HT1080 (cell line): ENCODE measurements around the gene IL17D. TPM values are rescaled to one million over a fixed set of nuclear protein-coding genes. Genes with fewer than 3 reads are reported as not detected.
"Not testable (repeated sequence)": the region's sequence is repeated elsewhere in the genome, so short reads cannot be mapped to it uniquely, and the experiment has no call there.

ENCODE experiments used
- DNase-seq: peaks from one replicate; pipeline ENCODE4 v3.0.0-alpha.2; 2015; ENCODE audit warnings: low read depth
- total RNA-seq: library from RNA; depleted of rRNA; stranded (reverse); fragments of >200 nt; shearing (Covaris generic); gene quantifications from 2 replicates; pipeline ENCODE4 v1.2.3, GENCODE V29; 2014

Gene IL17D
- total RNA-seq, 1 experiment from 2014 or later = 1.8 TPM

DNA sequence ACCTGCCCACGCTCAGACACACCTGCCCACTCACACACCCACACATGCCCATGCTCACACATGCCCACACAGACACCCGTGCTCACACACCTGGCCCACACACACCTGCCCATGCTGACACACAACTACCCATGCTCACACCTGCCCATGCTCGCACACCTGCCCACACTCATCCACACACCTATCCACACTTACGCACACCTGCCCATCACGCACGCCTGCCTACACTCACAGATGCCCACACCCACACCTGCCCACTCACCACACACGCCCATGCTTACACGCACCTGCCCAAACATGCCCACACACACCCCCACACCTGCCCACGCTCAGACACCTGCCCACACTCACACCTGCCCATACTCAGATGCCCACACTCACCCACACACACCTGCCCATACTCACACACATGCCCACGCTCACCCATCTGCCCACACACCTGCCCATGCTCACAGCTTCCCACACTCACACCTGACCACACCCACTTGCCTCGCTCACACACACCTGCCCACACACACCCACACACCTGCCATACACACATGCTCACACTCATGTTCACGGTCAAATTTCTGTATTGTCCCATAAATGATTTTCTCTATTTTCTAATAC, 15.6 kb downstream of the IL17D start:
- DNase-seq = no peak

DNA sequence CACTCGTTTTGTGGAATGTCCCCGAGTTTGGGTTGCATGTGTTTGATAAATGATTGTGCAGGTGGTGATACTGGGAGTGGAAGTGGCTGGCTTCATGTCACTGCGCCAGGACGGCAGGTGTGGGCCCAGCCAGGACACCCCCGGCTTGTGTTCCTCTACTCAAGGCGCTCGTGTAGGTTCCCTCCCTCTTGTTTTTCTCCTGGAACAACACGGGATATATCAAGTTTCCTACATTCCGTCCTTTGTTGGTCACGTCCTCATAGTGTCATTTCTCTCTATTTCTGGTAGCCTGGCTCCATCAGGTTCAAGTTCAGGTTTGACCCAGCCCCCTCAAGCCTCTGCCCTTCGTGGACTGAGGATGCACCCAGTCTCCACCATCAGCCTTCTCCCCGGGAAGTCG, 16.3 kb downstream of the IL17D start:
- DNase-seq = no peak

DNA sequence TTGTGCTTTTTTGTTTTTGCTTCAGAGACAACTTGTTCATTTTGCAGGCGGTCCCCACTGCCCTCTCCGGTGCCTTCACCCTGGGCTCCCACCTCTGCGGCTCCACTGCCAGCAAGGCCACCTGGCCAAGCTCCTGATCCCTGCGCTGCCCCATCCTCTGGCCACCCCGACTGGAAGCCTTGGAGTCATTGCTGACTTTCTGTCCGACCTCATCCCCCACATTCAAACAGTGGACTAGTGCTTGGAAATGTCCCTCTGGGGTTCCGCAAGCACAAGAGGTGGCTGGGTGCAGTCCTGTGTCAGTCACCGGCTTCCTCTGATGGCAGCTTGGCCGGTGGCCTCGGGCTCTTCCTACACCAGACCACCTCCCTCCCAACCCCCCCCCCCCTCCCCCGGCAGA, 17.0 kb downstream of the IL17D start:
- DNase-seq = no peak

DNA sequence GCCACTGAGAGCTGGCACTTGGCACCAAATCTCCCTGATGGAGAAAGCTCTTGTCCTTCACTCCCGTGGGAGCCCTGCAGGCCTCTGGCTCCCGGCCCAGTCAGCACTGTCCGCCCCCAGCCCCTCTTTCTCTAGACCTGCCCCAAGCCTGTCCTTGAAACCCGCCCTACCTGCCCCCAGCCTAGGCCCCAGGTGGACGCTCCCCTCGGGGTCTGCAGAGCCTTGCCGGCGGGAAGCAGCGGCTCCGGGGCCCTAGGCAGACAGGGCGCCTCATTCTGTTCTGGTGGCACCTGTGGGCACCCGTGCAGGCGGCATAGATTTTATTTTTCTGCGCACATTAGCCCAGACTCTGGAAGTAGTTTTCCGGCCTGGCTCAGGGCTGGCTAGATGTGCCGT, 17.6 kb downstream of the IL17D start:
- no peak for DNase-seq

DNA sequence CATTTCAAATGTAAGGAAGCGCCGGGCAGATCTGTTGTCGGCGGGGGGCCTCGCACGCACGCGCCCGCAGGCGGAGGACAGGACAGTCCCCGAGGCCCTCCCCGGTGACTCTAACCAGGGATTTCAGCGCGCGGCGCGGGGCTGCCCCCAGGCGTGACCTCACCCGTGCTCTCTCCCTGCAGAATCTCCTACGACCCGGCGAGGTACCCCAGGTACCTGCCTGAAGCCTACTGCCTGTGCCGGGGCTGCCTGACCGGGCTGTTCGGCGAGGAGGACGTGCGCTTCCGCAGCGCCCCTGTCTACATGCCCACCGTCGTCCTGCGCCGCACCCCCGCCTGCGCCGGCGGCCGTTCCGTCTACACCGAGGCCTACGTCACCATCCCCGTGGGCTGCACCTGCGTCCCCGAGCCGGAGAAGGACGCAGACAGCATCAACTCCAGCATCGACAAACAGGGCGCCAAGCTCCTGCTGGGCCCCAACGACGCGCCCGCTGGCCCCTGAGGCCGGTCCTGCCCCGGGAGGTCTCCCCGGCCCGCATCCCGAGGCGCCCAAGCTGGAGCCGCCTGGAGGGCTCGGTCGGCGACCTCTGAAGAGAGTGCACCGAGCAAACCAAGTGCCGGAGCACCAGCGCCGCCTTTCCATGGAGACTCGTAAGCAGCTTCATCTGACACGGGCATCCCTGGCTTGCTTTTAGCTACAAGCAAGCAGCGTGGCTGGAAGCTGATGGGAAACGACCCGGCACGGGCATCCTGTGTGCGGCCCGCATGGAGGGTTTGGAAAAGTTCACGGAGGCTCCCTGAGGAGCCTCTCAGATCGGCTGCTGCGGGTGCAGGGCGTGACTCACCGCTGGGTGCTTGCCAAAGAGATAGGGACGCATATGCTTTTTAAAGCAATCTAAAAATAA, 18.2 kb downstream of the IL17D start:
- DNase-seq = no peak

DNA sequence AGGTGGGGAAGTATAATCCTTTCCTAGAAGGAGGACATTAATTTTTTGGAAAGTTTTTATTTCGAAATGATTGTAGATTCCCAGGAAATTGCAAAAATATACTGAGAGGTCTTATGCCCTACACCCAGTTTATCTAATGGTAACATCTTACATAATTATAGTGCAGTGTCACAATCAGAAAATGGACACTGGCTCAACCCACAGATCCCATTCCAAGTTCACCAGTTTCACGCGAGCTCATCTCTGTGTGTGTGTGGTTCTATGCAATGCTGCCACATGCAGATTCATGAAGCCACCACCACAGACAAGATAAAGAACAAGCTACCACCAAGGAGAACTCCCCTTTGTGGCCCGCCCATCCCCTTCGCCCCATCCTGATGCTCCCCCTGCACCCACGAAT, 24.4 kb downstream of the IL17D start:
- DNase-seq = no peak

DNA sequence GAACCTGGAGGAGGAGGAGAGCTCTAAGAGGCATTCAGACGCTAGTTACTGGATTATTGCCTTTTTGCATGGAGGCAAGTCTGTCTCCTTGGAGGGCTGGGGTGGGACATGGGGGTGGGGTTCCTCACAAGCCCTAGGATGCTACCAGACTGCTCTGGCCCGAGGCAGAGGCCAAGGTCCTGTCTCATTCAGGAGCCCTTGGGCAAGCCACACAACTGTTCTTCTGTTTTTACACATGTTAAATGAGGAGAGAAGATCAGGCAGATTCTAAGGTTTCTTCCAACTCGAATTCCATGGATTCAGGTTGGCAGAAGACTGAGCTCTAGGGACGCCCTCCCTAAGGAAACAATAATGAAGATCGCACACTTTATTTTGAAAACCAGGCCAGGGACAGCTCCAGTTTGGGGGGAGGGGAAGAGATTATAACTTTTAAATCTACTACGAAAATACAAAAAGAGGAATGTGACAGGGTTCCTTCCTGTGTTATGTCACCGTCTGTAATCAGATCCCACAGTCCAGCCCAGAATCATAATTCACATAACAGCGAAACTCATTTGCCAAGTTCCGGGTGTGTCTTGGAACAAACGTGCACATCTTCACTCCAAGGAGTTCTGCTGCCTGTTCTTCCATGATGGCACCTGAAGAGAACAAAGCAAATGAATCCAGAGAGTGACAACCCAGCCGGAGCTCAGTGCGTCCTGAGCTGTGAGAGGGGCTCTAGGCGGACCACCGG, 25.2 kb downstream of the IL17D start:
- no peak for DNase-seq

DNA sequence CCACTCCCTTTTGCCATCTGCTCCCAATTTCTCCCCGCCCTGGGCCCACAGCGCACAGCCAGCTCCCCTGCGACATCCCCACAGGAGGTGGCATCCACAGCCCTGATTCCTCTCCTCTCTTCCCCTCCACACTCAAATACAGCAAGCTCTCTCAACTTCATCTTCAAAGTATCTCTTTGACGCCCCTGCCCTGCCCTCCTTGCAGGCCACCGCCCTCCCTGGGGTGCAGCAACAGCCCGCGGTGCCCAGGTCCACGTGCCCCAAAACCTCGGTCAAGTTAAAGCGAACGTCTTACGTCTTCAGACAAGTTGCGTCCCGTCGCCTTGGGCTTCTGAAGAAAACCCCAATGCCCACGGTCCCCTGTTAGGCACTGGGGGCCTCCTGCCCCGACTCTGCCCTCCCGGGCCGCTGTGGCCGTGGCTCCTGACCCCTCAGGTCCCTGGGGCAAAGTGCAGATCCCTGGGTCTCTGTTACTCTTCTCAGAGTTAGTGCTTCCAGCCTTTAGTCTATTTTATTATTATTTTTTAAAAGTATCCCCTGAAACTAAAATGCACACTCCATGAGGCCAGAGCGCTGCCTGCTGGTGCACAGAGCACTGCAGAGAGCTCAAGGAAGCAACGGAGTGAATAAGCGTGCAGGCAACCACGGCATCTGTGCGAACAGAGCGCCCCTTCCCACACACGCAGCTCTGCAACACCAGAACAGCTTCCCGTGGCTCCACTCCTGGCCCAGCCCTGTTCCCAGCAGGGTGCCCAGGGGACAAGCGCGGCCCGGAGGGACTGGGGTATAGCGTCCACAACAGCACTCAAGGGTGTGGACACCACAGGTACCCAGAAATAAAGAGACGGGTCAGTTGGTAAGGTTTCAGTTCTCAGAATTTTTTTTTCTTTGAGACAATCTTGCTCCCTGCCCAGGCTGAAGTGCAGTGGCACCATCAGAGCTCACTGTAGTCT, 26.4 kb downstream of the IL17D start:
- no peak for DNase-seq

DNA sequence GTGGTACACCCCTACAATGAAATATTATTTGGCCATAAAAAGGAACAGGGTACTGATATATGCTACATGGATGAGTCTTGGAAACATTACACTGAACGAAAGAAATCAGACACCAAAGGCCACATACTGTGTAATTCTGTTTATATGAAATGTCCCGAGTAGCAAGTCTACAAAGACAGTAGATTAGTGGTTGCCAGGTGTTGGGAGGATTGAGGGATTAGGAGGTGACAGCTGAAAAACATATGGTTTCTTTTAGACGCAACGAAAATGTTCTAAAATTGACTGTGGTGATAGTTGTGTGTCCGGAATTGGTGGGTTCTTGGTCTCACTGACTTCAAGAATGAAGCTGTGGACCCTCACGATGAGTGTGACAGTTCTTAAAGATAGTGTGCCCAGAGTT, 35.1 kb downstream of the IL17D start:
- no peak for DNase-seq

DNA sequence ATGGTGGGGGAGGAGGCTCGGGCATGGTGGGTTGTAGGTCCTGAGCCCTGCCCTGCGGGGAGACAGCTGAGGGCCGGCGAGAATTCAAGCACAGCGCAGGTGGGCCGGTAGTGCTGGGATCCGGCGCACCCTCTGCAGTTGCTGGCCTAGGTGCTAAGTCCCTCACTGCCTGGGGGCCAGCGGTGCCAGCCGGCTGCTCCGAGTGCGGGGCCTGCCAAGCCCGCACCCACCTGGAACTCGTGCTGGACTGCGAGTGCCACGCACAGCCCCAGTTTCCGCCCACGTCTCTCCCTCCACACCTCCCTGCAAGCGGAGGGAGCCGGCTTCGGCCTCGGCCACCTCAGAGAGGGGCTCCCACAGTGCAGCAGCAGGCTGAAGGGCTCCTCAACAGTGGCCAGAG, 36.5 kb downstream of the IL17D start:
- no peak for DNase-seq

DNA sequence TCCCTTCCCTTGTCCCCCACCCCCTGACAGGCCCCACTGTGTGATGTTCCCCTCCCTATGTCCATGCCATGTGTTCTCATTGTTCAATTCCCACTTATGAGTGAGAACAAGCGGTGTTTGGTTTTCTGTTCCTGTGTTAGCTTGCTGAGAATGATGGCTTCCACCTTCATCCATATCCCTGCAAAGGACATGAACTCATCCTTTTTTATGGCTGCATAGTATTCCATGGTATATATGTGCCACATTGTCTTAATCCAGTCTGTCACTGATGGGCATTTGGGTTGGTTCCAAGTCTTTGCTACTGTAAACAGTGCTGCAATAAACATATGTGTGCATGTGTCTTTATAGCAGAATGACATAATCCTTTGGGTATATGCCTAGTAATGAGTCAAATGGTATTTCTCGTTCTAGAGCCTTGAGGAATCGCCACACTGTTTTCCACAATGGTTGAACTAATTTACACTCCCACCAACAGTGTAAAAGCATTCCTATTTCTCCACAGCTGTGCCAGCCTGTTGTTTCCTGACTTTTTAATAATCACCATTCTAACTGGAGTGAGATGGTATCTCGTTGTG, 40.4 kb downstream of the IL17D start:
- DNase-seq = not testable (repeated sequence)

DNA sequence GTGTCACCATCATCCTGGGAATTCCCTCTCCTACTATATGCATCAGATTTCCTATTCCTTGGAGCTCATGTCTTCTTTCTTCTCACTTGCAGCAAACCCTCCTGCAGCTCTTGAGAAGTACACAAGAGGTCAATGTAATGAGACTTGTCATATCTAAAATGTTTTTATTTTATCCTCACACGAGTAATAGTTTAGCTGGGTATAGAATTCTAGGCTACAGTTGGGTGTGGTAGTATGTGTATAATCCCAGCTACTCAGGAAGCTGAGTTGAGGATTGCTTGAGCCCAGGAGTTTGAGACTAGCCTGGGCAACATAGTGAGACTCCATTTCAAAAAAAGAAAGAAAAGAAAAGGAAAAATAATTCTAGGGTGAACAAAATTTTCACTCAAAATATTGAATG, 45.9 kb downstream of the IL17D start:
- no peak for DNase-seq

DNA sequence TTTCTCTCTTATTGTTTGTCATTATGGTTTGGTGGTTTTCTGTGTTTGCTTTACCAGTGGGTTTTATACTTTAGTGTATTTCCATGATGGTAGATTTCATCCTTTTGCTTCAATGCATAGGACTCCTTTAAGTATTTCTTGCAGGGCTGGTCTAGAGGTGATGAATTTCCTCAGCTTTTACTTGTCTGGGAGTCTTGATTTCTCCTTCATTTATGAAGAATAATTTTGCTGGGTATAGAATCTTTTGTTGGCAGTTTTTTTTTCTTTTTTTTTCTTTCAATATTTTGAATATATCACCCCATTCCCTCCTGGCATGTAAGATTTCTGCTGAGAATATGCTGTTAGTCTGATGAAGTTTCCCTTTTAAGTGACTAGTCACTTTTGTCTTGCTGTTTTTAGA, 50.5 kb downstream of the IL17D start:
- DNase-seq = no peak

DNA sequence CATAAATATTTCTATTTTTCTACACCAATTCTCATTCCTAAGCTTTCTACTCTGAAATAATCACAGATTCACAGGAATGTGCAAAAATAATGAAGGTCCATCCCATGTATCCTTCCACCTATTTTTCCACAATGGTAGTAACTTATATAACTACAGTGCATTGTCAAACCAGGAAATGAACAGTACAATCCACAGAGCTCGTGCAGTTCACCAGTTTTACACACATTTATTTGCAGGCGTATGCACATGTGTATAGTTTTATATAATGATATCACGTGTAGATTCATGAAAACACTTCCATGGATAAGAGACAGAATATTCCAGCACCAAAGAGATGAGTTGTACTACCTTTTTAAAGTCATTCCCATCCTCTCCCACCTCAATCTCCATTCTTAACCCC, 57.4 kb downstream of the IL17D start:
- no peak for DNase-seq

DNA sequence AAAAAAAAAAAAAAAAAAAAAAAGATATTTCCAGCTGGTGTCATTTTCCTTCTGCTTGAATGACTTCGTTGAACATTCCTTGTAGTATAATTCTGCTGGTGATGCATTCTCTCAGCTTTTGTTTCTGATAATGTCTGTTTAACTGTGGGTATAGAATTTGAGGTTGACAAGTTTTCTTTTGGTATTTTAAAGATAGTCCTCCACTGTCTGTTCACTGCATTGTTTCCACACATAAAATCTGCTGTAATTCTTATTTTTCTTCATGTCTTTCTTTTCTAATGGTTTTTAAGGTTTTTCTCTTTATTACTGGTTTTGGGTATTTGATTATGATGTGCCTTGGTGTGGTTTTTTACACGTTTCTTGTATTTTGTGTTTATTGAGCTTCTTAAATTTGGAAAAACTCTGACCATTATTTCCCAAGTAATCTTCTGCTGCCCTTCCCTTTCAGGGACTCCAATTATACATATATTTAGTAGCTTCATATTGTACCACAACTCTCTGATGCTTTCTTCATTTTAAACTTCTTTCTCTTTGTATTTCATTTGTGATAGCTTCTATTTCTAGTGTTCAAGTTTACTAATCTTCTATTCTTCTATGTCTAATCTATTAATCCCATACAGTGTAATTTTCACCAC, 63.9 kb downstream of the IL17D start:
- no peak for DNase-seq

DNA sequence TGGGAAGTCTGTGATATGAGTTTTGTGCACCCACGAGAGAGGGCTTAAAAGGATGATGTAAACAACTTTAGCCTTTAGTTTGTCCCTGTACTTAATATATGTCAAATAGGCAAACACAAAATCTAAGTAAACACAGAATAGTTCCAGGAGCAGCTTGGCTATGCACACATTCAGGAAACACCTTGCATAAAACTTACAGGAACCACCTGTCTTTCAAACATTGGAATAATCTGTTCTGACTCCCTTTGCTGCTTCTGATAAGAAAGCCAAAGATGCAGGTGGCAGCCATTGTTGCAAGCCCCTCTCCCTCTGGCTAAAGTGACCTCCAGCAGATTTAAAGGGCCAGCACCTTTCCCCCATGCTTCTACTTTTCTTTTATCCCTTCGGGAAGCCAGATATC, 65.6 kb downstream of the IL17D start:
- no peak for DNase-seq

DNA sequence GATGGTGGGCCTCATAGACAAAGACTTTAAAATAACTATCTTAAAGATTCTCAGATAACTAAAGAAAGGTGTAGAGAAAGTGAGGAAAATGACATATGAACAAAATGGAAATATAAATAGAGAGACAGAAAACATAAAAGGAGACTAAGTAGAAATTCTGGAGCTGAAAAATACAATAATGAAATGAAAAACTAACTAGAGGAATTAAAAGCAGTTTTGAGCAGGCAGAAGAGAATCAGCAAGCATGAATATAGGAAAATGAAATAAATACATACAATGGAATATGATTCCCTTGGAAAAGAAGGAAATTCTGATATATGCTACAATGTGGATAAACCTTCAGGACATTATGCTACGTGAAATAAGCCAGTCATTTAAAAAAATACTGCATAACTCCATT, 66.3 kb downstream of the IL17D start:
- DNase-seq = no peak
